Measurements from ENCODE around the gene ALX3.

Gene ALX3

GRCh38 chr1:110065841-110066240 is 4.6 kb downstream of the ALX3 start:
- DNase-seq (ENCODE audit: low read depth), result no peak

- DNase-seq (ENCODE audit: low read depth), result no peak
Observed at GRCh38 chr1:110064576-110065337, 5.7 kb downstream of the ALX3 start.

GRCh38 chr1:110063781-110064180 is 6.7 kb downstream of the ALX3 start:
- no peak for DNase-seq (ENCODE audit: low read depth)

GRCh38 chr1:110062612-110063011 is 7.9 kb downstream of the ALX3 start:
- DNase-seq (ENCODE audit: low read depth), result no peak

GRCh38 chr1:110061341-110061740 is 9.1 kb downstream of the ALX3 start:
- DNase-seq (ENCODE audit: low read depth), result no peak

- no peak for DNase-seq (ENCODE audit: low read depth)
Observed at GRCh38 chr1:110060662-110061060, 9.8 kb downstream of the ALX3 start.

GRCh38 chr1:110060034-110060661 is 10.3 kb downstream of the ALX3 start:
- DNase-seq (ENCODE audit: low read depth), result no peak

GRCh38 chr1:110059133-110059863 is 11.2 kb downstream of the ALX3 start:
- DNase-seq (ENCODE audit: low read depth), result no peak

GRCh38 chr1:110058591-110058990 is 11.9 kb downstream of the ALX3 start:
- no peak for DNase-seq (ENCODE audit: low read depth)

- no peak for DNase-seq (ENCODE audit: low read depth)
Observed at GRCh38 chr1:110057963-110058518, 12.4 kb downstream of the ALX3 start.

GRCh38 chr1:110056776-110057175 is 13.7 kb downstream of the ALX3 start:
- peak; percentile 76 for DNase-seq (ENCODE audit: low read depth)

GRCh38 chr1:110056285-110056683 is 14.2 kb downstream of the ALX3 start:
- DNase-seq (ENCODE audit: low read depth), result no peak

- no peak for DNase-seq (ENCODE audit: low read depth)
Observed at GRCh38 chr1:110055493-110056284, 14.8 kb downstream of the ALX3 start.

GRCh38 chr1:110053552-110054428 is 16.7 kb downstream of the ALX3 start:
- no peak for DNase-seq (ENCODE audit: low read depth)

- no peak for DNase-seq (ENCODE audit: low read depth)
Observed at GRCh38 chr1:110051262-110051648, 19.2 kb downstream of the ALX3 start.

- DNase-seq (ENCODE audit: low read depth), result no peak
Observed at GRCh38 chr1:110050602-110051261, 19.7 kb downstream of the ALX3 start.

GRCh38 chr1:110049801-110050601 is 20.5 kb downstream of the ALX3 start:
- no peak for DNase-seq (ENCODE audit: low read depth)

GRCh38 chr1:110048923-110049601 is 21.4 kb downstream of the ALX3 start:
- DNase-seq (ENCODE audit: low read depth), result no peak

- no peak for DNase-seq (ENCODE audit: low read depth)
Observed at GRCh38 chr1:110048240-110048639, 22.2 kb downstream of the ALX3 start.
